K562 (cell line): Measurements from ENCODE around the gene DNAH9. TPM values are rescaled to one million over a fixed set of nuclear protein-coding genes. Genes with fewer than 3 reads are reported as not detected.
A peak's percentile ranks its signal among the peaks of the same experiment; 100 is the strongest.

Experiments used
- ATAC-seq: fragments of 200-7000 bp; cut with Tn5 transposase; 3 replicates; pipeline ENCODE4 v1.9.1; 2020; ENCODE audit warnings: moderate library complexity
- BruUV-seq: library from RNA; stranded (reverse); fragments of 400-500 nt; replicated peaks from 2 replicates; lab custom pipeline; 2021; lab: Mats Ljungman, UMichigan
- CTCF ChIA-PET: fragments of 300-600 bp; formaldehyde crosslinking; extraction: SDS; loops from one replicate; lab custom pipeline; 2021; ENCODE audit warnings: low intra/inter-chr PET ratio; lab: Yijun Ruan, JAX
- POLR2A ChIA-PET: fragments of 300-600, 350-650 bp; sonication (Branson Sonifier 250); formaldehyde crosslinking; extraction: SDS; loops from one replicate; lab custom pipeline; 2021; ENCODE audit warnings: antibody characterized with exemption, inconsistent platforms; lab: Yijun Ruan, JAX
- DNase-seq, 4 experiments: peaks; one replicate each; pipeline versions ENCODE4 v3.0.0 to v3.0.0-alpha.2; 2011 to 2018; ENCODE audit warnings: low spot score in 3 of 4, mixed read lengths in 3 of 4; ENCODE audit errors: extremely low read depth in 1 of 4
- FAIRE-seq: peaks from 2 replicates; lab custom pipeline; 2011; peaks lifted over from hg19 to GRCh38; lab: Jason Lieb, UNC
- H2AFZ ChIP-seq: 2 replicates; pipeline ENCODE4 v1.6.0; 2011; ENCODE audit warnings: low read depth, low read length, control low read depth, inconsistent platforms
- H3K27ac ChIP-seq: fragments of 200-600 bp; 3 replicates; pipeline ENCODE4 v1.8.0; 2011; ENCODE audit warnings: low read depth, mild to moderate bottlenecking, control low read depth, inconsistent platforms, low read length, moderate library complexity, mixed read lengths; ENCODE audit errors: extremely low read depth
- H3K27me3 ChIP-seq, 2 experiments: fragments of 300-600 bp in 1 of 2; 2 replicates in 1 of 2; 3 replicates in 1 of 2; pipeline versions ENCODE4 v1.6.0 to v1.8.0; 2011; ENCODE audit warnings: inconsistent platforms in 2 of 2, low read length in 2 of 2, mild to moderate bottlenecking in 1 of 2, mixed read lengths in 1 of 2, moderate library complexity in 1 of 2; ENCODE audit not compliant: control insufficient read depth in 2 of 2, insufficient read depth in 2 of 2
- H3K36me3 ChIP-seq: fragments of 300-600 bp; 3 replicates; pipeline ENCODE4 v1.8.0; 2011; ENCODE audit warnings: mild to moderate bottlenecking, low read length, inconsistent platforms; ENCODE audit not compliant: control insufficient read depth, insufficient read depth
- H3K4me1 ChIP-seq, 2 experiments: fragments of 200-600 bp in 1 of 2; replicated peaks in 1 of 2; 2 replicates in 1 of 2; 3 replicates in 1 of 2; pipeline versions ENCODE4 v1.5.1 to v1.8.0; 2011; ENCODE audit warnings: inconsistent platforms in 2 of 2, low read length in 2 of 2, mild to moderate bottlenecking in 1 of 2, mixed read lengths in 1 of 2, moderate library complexity in 1 of 2; ENCODE audit not compliant: control insufficient read depth in 2 of 2, insufficient read depth in 2 of 2
- H3K4me2 ChIP-seq: 2 replicates; pipeline ENCODE4 v1.6.1; 2011; ENCODE audit warnings: low read length, control low read depth, inconsistent platforms, mixed read lengths; ENCODE audit not compliant: insufficient read depth
- H3K4me3 ChIP-seq: fragments of 200-600 bp; sonication (generic), shearing (Covaris generic); 2 replicates; pipeline ENCODE4 v1.5.1; 2016; ENCODE audit warnings: control low read depth, inconsistent platforms
- H3K79me2 ChIP-seq: fragments of 200-600 bp; 3 replicates; pipeline ENCODE4 v1.8.0; 2011; ENCODE audit warnings: low read length, inconsistent platforms; ENCODE audit not compliant: control insufficient read depth, insufficient read depth
- H3K9ac ChIP-seq, 2 experiments: 2 replicates each; pipeline versions ENCODE4 v1.6.0 to v1.6.1; 2011; ENCODE audit warnings: low read depth in 2 of 2, low read length in 2 of 2, control low read depth in 1 of 2, inconsistent platforms in 1 of 2, mild to moderate bottlenecking in 1 of 2, mixed read lengths in 1 of 2; ENCODE audit not compliant: insufficient read depth in 1 of 2
- H3K9me1 ChIP-seq: one replicate; pipeline ENCODE4 v1.6.0; 2011; ENCODE audit warnings: inconsistent platforms, mild to moderate bottlenecking, low read length, moderate library complexity; ENCODE audit not compliant: control insufficient read depth, insufficient read depth
- H3K9me3 ChIP-seq: replicated peaks from 2 replicates; pipeline ENCODE4 v1.5.1; 2011; ENCODE audit warnings: low read depth, low read length, inconsistent platforms; ENCODE audit not compliant: control insufficient read depth, insufficient read depth
- H4K20me1 ChIP-seq: replicated peaks from 2 replicates; pipeline ENCODE4 v1.6.1; 2011; ENCODE audit warnings: low read length, inconsistent platforms, mixed read lengths; ENCODE audit not compliant: control insufficient read depth, insufficient read depth
- ATF1 ChIP-seq, 2 experiments: fragments of 450-650 bp in 1 of 2; IDR thresholded peaks; 2 replicates each; pipeline ENCODE4 v1.6.1; 2016; ENCODE audit warnings: missing compliant biosample characterization in 1 of 2, missing genetic modification characterization in 1 of 2
- C11orf30 ChIP-seq: fragments of 450-650 bp; IDR thresholded peaks from 2 replicates; pipeline ENCODE4 v1.6.1; 2016; ENCODE audit warnings: low read depth, mild to moderate bottlenecking
- CHD1 ChIP-seq: fragments of 200-600 bp; sonication (generic); IDR thresholded peaks from one replicate; pipeline ENCODE4 v1.6.1; 2012; ENCODE audit warnings: mild to moderate bottlenecking, moderate library complexity, low read length, inconsistent platforms
- L3MBTL2 ChIP-seq: fragments of 450-650 bp; IDR thresholded peaks from 2 replicates; pipeline ENCODE4 v1.6.1; 2016; ENCODE audit warnings: mild to moderate bottlenecking, moderate library complexity
- MAFF ChIP-seq: IDR thresholded peaks from 2 replicates; pipeline ENCODE4 v1.6.1; 2012; ENCODE audit warnings: low read length, improper control_type of control experiment
- MAFG ChIP-seq: fragments of 450-650 bp; conservative IDR thresholded peaks from 2 replicates; pipeline ENCODE4 v1.6.1; 2016; ENCODE audit warnings: missing genetic modification characterization, missing compliant biosample characterization
- MAFK ChIP-seq: IDR thresholded peaks from 2 replicates; pipeline ENCODE4 v1.6.1; 2011; ENCODE audit warnings: low read length, improper control_type of control experiment
- NFE2 ChIP-seq: IDR thresholded peaks from 2 replicates; pipeline ENCODE4 v1.6.1; 2014; ENCODE audit warnings: antibody characterized with exemption, low read depth
- NFIC ChIP-seq: fragments of 450-650 bp; IDR thresholded peaks from 2 replicates; pipeline ENCODE4 v1.6.1; 2017; ENCODE audit warnings: mild to moderate bottlenecking, inconsistent platforms
- POLR2AphosphoS2 ChIP-seq: IDR thresholded peaks from 2 replicates; pipeline ENCODE4 v1.6.1; 2012; ENCODE audit warnings: low read length, improper control_type of control experiment
- RBM22 ChIP-seq: fragments of 200-400 bp; formaldehyde crosslinking; IDR thresholded peaks from 2 replicates; pipeline ENCODE4 v1.6.1; 2018; ENCODE audit warnings: low read length, low read depth; ENCODE audit not compliant: poor library complexity, severe bottlenecking
- RHOXF2B ChIP-seq: fragments of 250-450 bp; sonication (Bioruptor Pico); conservative IDR thresholded peaks from 2 replicates; pipeline ENCODE4 v1.5.1; 2021
- SMAD1 ChIP-seq: fragments of 150-350 bp; IDR thresholded peaks from 2 replicates; pipeline ENCODE4 v1.6.1; 2014; ENCODE audit warnings: low read length, low read depth; ENCODE audit not compliant: partially characterized antibody
- ZNF316 ChIP-seq: fragments of 450-650 bp; IDR thresholded peaks from 2 replicates; pipeline ENCODE4 v1.6.1; 2016
- ZNF830 ChIP-seq: fragments of 250-450 bp; sonication (Bioruptor Pico); IDR thresholded peaks from 2 replicates; pipeline ENCODE4 v1.5.0; 2021; ENCODE audit warnings: mild to moderate bottlenecking
- WGBS: fragments of 100-300 bp; shearing (Covaris generic); methylation state at CpG from one replicate; pipeline ENCODE4 v1.1.6; 2016; ENCODE audit warnings: low coverage, mixed read lengths; ENCODE audit not compliant: insufficient coverage; ENCODE audit errors: missing lambda C conversion rate; 5-methylcytosine and 5-hydroxymethylcytosine counted together
- in situ Hi-C: fragments of 300-500 bp; cut with MboI; formaldehyde crosslinking; loops from 4 replicates; pipeline ENCODE4 v1.15.0; 2018; ENCODE audit warnings: inconsistent platforms, mixed read lengths
- intact Hi-C: fragments of 100-400 bp; cut with micrococcal nuclease; formaldehyde crosslinking; loops from 2 replicates; pipeline ENCODE4 v1.14.2; 2022
- polyA plus RNA-seq, 8 experiments: library from polyadenylated mRNA; depleted of rRNA in 4 of 8; stranded (reverse) in 5 of 8; unstranded in 3 of 8; fragments of >200 nt; fragmentation: Nextera tagmentation in 2 of 8; fragmentation: Illumina TruSeq in 1 of 8; extraction: Ambion mirVana in 2 of 8; extraction: Trizol in 1 of 8; gene quantifications; 2 replicates each; pipeline versions ENCODE4 v1.2.1 to v1.2.3, GENCODE V29; 2011 to 2014; ENCODE audit warnings: inconsistent platforms in 1 of 8, missing spikeins in 1 of 8
- total RNA-seq, 7 experiments: library from RNA; depleted of rRNA in 6 of 7; stranded (reverse); fragments of >200 nt in 6 of 7; fragmentation: Illumina TruSeq in 2 of 7; extraction: Trizol in 2 of 7; gene quantifications; 2 replicates each; pipeline versions ENCODE4 v1.2.1 to v1.2.3, GENCODE V29; 2011 to 2021; ENCODE audit warnings: low replicate concordance in 1 of 7

The DNAH9 gene
- total and polyA plus RNA-seq, 9 of the 15 experiments (the other 6 are each of a cell fraction or from before 2014, with no cell fraction given) = not detected

GRCh38 chr17:11730747-11731146 lies 132.5 kb downstream of the DNAH9 start:
- in situ Hi-C loops = no loop called here
- Histone ChIP-seq H3K9ac (no peak overlapping the region), H3K9me1 (no peaks in the 10 kb centered on the region), H4K20me1 (no peaks in the 10 kb centered on the region), H3K27ac (no peak overlapping the region), H2AFZ (no peak overlapping the region), H3K36me3 (no peaks in the 10 kb centered on the region), H3K79me2 (no peaks in the 10 kb centered on the region), H3K4me3 (no peak overlapping the region), H3K4me2 (no peak overlapping the region), H3K27me3 (no peaks in the 10 kb centered on the region), H3K9me3 (no peaks in the 10 kb centered on the region), H3K4me1 (no peaks in the 10 kb centered on the region)
- DNase-seq = no peak
- no TSS peak for BruUV-seq
- TF ChIP-seq ATF1 (CRISPR knock-in tag; IDR thresholded peaks at IDR 0.05) = no peak
- peak; percentile 43; the same call in 1 of the 2 replicates for TF ChIP-seq ATF1 (tag; IDR thresholded peaks at IDR 0.05)
- no peak for TF ChIP-seq NFIC
- ChIA-PET POLR2A (no interaction called here), CTCF (no interaction called here)
- WGBS = 0% methylated on average over 2 of the region's 3 CpGs
- intact Hi-C loops = no loop called here
- FAIRE-seq = no peak
- ATAC-seq = no peak

GRCh38 chr17:11736613-11737312 lies 138.5 kb downstream of the DNAH9 start:
- H3K4me3 ChIP-seq = no peak overlapping the region
- FAIRE-seq (no peak), DNase-seq (peak in 2 of 4 experiments; percentile 5 to 9), ATAC-seq (no peak)
- in situ Hi-C loops = no loop called here
- TF ChIP-seq SMAD1 (no peak), MAFF (peak; percentile 75), NFE2 (peak; percentile 69), MAFG (tag) (peak; percentile 82), RBM22 (no peak), ZNF830 (no peak), POLR2AphosphoS2 (no peak), CHD1 (no peak), C11orf30 (peak; percentile 91), L3MBTL2 (peak; percentile 48; the same call in 1 of the 2 replicates), ZNF316 (peak; percentile 93), MAFK (peak; percentile 72), RHOXF2B (CRISPR knock-in tag) (no peak)
- H3K36me3 ChIP-seq = no peaks in the 10 kb centered on the region
- no peaks in the 10 kb centered on the region for H3K9me1 ChIP-seq
- H3K27ac ChIP-seq = no peak overlapping the region
- H3K4me1 ChIP-seq = no peaks in the 10 kb centered on the region; a peak in 2 of 5 replicates
- H4K20me1 ChIP-seq = no peaks in the 10 kb centered on the region
- peak overlapping the region; percentile 37 for H3K4me2 ChIP-seq
- CTCF ChIA-PET = no interaction called here
- no peak overlapping the region for H2AFZ ChIP-seq
- H3K9me3 ChIP-seq = no peaks in the 10 kb centered on the region
- H3K79me2 ChIP-seq = no peaks in the 10 kb centered on the region
- intact Hi-C loops = no loop called here
- H3K9ac ChIP-seq = no peak overlapping the region
- BruUV-seq = no TSS peak
- H3K27me3 ChIP-seq = peaks cover 0 to 4% of the 10 kb centered on the region in 2 experiments; a peak in 1 of 5 replicates
- POLR2A ChIA-PET = interaction anchor here (0.6 to 0.7 kb wide), 2 partner anchors 47 to 979 kb away, joined by 3 to 4 read pairs; no protein-coding TSS in a partner anchor
- 4% methylated on average over 9 of the region's 15 CpGs for WGBS
